T-helper 1 cell treated with Interleukin-12 subunit alpha and Interleukin-12 subunit beta and Interleukin-4 antibody, amounts not matched to agents 30 μg/mL and 1 μg/mL, for 36 hours (primary cell): Measurements from ENCODE around the gene PCDHA7.
"Not testable (repeated sequence)": the region's sequence is repeated elsewhere in the genome, so short reads cannot be mapped to it uniquely, and the experiment has no call there.

Experiments used
- H3K27ac Mint-ChIP-seq: one replicate; pipeline ENCODE4 v1.8.0; 2021; ENCODE audit warnings: mild to moderate bottlenecking, mixed read lengths
- H3K27me3 Mint-ChIP-seq: one replicate; pipeline ENCODE4 v1.8.0; 2021; ENCODE audit warnings: low read depth, mixed read lengths
- H3K36me3 Mint-ChIP-seq: one replicate; pipeline ENCODE4 v1.8.0; 2021; ENCODE audit warnings: low read depth, mixed read lengths
- H3K4me1 Mint-ChIP-seq: one replicate; pipeline ENCODE4 v1.8.0; 2021; ENCODE audit warnings: low read depth, mixed read lengths
- H3K4me3 Mint-ChIP-seq: one replicate; pipeline ENCODE4 v1.8.0; 2021; ENCODE audit warnings: mild to moderate bottlenecking, moderate library complexity, mixed read lengths
- H3K9me3 Mint-ChIP-seq: one replicate; pipeline ENCODE4 v1.8.0; 2021; ENCODE audit warnings: mixed read lengths

The PCDHA7 gene

GRCh38 chr5:140870221-140871201 lies 36.4 kb downstream of the PCDHA7 start:
- no peak overlapping the region for H3K27ac Mint-ChIP-seq
- peaks cover 22% of the 10 kb centered on the region for H3K9me3 Mint-ChIP-seq
- no peak overlapping the region for H3K4me3 Mint-ChIP-seq
- no peaks in the 10 kb centered on the region for H3K27me3 Mint-ChIP-seq
- H3K36me3 Mint-ChIP-seq = peaks cover 1% of the 10 kb centered on the region
- no peaks in the 10 kb centered on the region for H3K4me1 Mint-ChIP-seq

GRCh38 chr5:140875085-140876065 lies 41.3 kb downstream of the PCDHA7 start, which contains the start of gene PCDHA12:
PCDHA12 (plus strand) TSS chr5:140875308; CDS start chr5:140875473, 165 bp downstream.
- H3K4me3 Mint-ChIP-seq = no peak within 1 kb of the TSS
- H3K9me3 Mint-ChIP-seq = peaks cover 22% of the 10 kb centered on the region
- H3K27me3 Mint-ChIP-seq = no peaks in the 10 kb centered on the region
- H3K4me1 Mint-ChIP-seq = no peaks in the 10 kb centered on the region
- H3K36me3 Mint-ChIP-seq = peaks cover 1% of the 10 kb centered on the region
- H3K27ac Mint-ChIP-seq = no peak within 1 kb of the TSS

GRCh38 chr5:140876541-140877261 lies 42.6 kb downstream of the PCDHA7 start:
- not testable (repeated sequence) for H3K27me3 Mint-ChIP-seq, H3K4me3 Mint-ChIP-seq, H3K4me1 Mint-ChIP-seq, H3K36me3 Mint-ChIP-seq, H3K27ac Mint-ChIP-seq
- peaks cover 33% of the 10 kb centered on the region for H3K9me3 Mint-ChIP-seq

- Mint-ChIP-seq H3K4me1 (no peaks in the 10 kb centered on the region), H3K9me3 (peaks cover 30% of the 10 kb centered on the region), H3K27me3 (no peaks in the 10 kb centered on the region), H3K36me3 (peaks cover 1% of the 10 kb centered on the region), H3K27ac (no peak overlapping the region), H3K4me3 (no peak overlapping the region)
These were observed 43.2 kb downstream of the PCDHA7 start for GRCh38 chr5:140877262-140877581.

GRCh38 chr5:140881889-140882590 lies 48.0 kb downstream of the PCDHA7 start, which contains the start of gene PCDHA13:
PCDHA13 (plus strand) TSS chr5:140882124; CDS start chr5:140882269, 145 bp downstream.
- Mint-ChIP-seq H3K27ac (peak within 1 kb of the TSS; percentile 42), H3K36me3 (peaks cover 1% of the 10 kb centered on the region), H3K27me3 (no peaks in the 10 kb centered on the region), H3K4me3 (no peak within 1 kb of the TSS), H3K4me1 (no peaks in the 10 kb centered on the region), H3K9me3 (peaks cover 22% of the 10 kb centered on the region)

- H3K9me3 Mint-ChIP-seq = peaks cover 25% of the 10 kb centered on the region
- H3K27me3 Mint-ChIP-seq = no peaks in the 10 kb centered on the region
- no peak overlapping the region for H3K4me3 Mint-ChIP-seq
- peak overlapping the region; percentile 42 for H3K27ac Mint-ChIP-seq
- H3K4me1 Mint-ChIP-seq = no peaks in the 10 kb centered on the region
- H3K36me3 Mint-ChIP-seq = peaks cover 1% of the 10 kb centered on the region
These were observed 48.5 kb downstream of the PCDHA7 start for GRCh38 chr5:140882591-140882899.

GRCh38 chr5:140883373-140883772 lies 49.3 kb downstream of the PCDHA7 start:
- Mint-ChIP-seq H3K4me1 (no peaks in the 10 kb centered on the region), H3K27ac (no peak overlapping the region), H3K27me3 (no peaks in the 10 kb centered on the region), H3K9me3 (peaks cover 25% of the 10 kb centered on the region), H3K4me3 (no peak overlapping the region), H3K36me3 (peaks cover 1% of the 10 kb centered on the region)

- Mint-ChIP-seq H3K27ac (no peak overlapping the region), H3K4me1 (no peaks in the 10 kb centered on the region), H3K27me3 (no peaks in the 10 kb centered on the region), H3K36me3 (peaks cover 1% of the 10 kb centered on the region), H3K9me3 (peaks cover 25% of the 10 kb centered on the region), H3K4me3 (no peak overlapping the region)
These were observed 50.0 kb downstream of the PCDHA7 start for GRCh38 chr5:140883927-140884697.
